PC-3 (cell line): ENCODE measurements around the gene ETV7. TPM values are rescaled to one million over a fixed set of nuclear protein-coding genes. Genes with fewer than 3 reads are reported as not detected.

Experiments
- ATAC-seq: fragments of 200-7000 bp; cut with Tn5 transposase; 2 replicates; pipeline ENCODE4 v1.9.1; 2020; ENCODE audit warnings: mild to moderate bottlenecking, moderate library complexity
- BruUV-seq: library from RNA; stranded (reverse); fragments of 400-500 nt; replicated peaks from 2 replicates; lab custom pipeline; 2021; lab: Mats Ljungman, UMichigan
- CTCF ChIA-PET: fragments of 300-600 bp; sonication (Branson Sonifier 250); formaldehyde crosslinking; loops from one replicate; lab custom pipeline; 2022; ENCODE audit warnings: antibody characterized with exemption; lab: Charles Lee
- POLR2A ChIA-PET: fragments of 300-600 bp; sonication (Branson Sonifier 250); formaldehyde crosslinking; loops from one replicate; lab custom pipeline; 2022; ENCODE audit warnings: antibody characterized with exemption; ENCODE audit not compliant: unreplicated experiment; lab: Charles Lee
- DNase-seq: peaks from one replicate; pipeline ENCODE4 v3.0.0-alpha.2; 2015
- H2AFZ ChIP-seq: fragments of 300-600 bp; sonication (generic); 2 replicates; pipeline ENCODE4 v1.6.0; 2016; ENCODE audit warnings: antibody characterized with exemption, low read length
- H3F3A ChIP-seq: fragments of 300-600 bp; sonication (generic); one replicate; pipeline ENCODE4 v1.6.0; 2017; ENCODE audit warnings: antibody characterized with exemption, low read length, control low read depth, mild to moderate bottlenecking; ENCODE audit not compliant: unreplicated experiment
- H3K27ac ChIP-seq: fragments of 300-600 bp; sonication (generic); 2 replicates; pipeline ENCODE4 v1.5.1; 2016; ENCODE audit warnings: mild to moderate bottlenecking, low read length
- H3K27me3 ChIP-seq: fragments of 300-600 bp; sonication (generic); 2 replicates; pipeline ENCODE4 v1.6.1; 2016; ENCODE audit warnings: low read length, mixed read lengths
- H3K36me3 ChIP-seq: fragments of 300-600 bp; sonication (generic); 2 replicates; pipeline ENCODE4 v1.6.1; 2016; ENCODE audit warnings: low read depth, mixed run types, low read length, mixed read lengths
- H3K4me1 ChIP-seq: fragments of 300-600 bp; sonication (generic); 2 replicates; pipeline ENCODE4 v1.5.1; 2016; ENCODE audit warnings: low read length; ENCODE audit not compliant: insufficient read depth
- H3K4me2 ChIP-seq: fragments of 300-600 bp; sonication (generic); 2 replicates; pipeline ENCODE4 v1.6.0; 2016; ENCODE audit warnings: low read length
- H3K4me3 ChIP-seq: fragments of 300-600 bp; sonication (generic); 2 replicates; pipeline ENCODE4 v1.5.1; 2016; ENCODE audit warnings: mild to moderate bottlenecking, low read length, mixed read lengths
- H3K79me2 ChIP-seq: fragments of 300-600 bp; sonication (generic); 2 replicates; pipeline ENCODE4 v1.6.1; 2017; ENCODE audit warnings: low read length, mixed read lengths
- H3K9ac ChIP-seq: fragments of 300-600 bp; sonication (generic); 2 replicates; pipeline ENCODE4 v1.6.0; 2016; ENCODE audit warnings: mild to moderate bottlenecking, low read length
- H3K9me2 ChIP-seq: fragments of 300-600 bp; sonication (generic); replicated peaks from 2 replicates; pipeline ENCODE4 v1.6.1; 2016; ENCODE audit warnings: mixed run types, low read length, mixed read lengths
- H3K9me3 ChIP-seq: fragments of 300-600 bp; sonication (generic); 2 replicates; pipeline ENCODE4 v1.6.1; 2016; ENCODE audit warnings: low read length, mixed read lengths
- H4K20me1 ChIP-seq: fragments of 300-600 bp; sonication (generic); 2 replicates; pipeline ENCODE4 v1.6.1; 2016; ENCODE audit warnings: low read length, mixed read lengths
- CTCF ChIP-seq: fragments of 300-600 bp; sonication (generic); conservative IDR thresholded peaks from 2 replicates; pipeline ENCODE4 v1.5.1; 2017; ENCODE audit warnings: antibody characterized with exemption, low read depth, mild to moderate bottlenecking, low read length
- EZH2 ChIP-seq: fragments of 300-600 bp; sonication (generic); IDR thresholded peaks from one replicate; pipeline ENCODE4 v1.6.1; 2017; ENCODE audit warnings: antibody characterized with exemption, mild to moderate bottlenecking, low read length; ENCODE audit not compliant: unreplicated experiment
- EZH2phosphoT487 ChIP-seq: fragments of 300-600 bp; sonication (generic); IDR thresholded peaks from 2 replicates; pipeline ENCODE4 v1.6.1; 2018; ENCODE audit warnings: mild to moderate bottlenecking, antibody characterized with exemption, low read length, borderline replicate concordance
- intact Hi-C: fragments of 100-400 bp; cut with micrococcal nuclease; formaldehyde crosslinking; loops from 2 replicates; pipeline ENCODE4 v1.9.0; 2023
- total RNA-seq: library from RNA; depleted of rRNA; stranded (reverse); fragments of >200 nt; gene quantifications from 2 replicates; pipeline ENCODE4 v1.2.3, GENCODE V29; 2014

The ETV7 gene
- total RNA-seq, 1 experiment from 2014 or later, result not detected

GRCh38 chr6:36331381-36331780 is 56.1 kb downstream of the ETV7 start:
- Histone ChIP-seq H3K27me3 (no peaks in the 10 kb centered on the region), H3K79me2 (no peaks in the 10 kb centered on the region), H3K4me2 (no peak overlapping the region), H3K4me1 (peaks cover 11% of the 10 kb centered on the region; the same call in 1 of the 2 replicates), H3K9me3 (no peaks in the 10 kb centered on the region), H3K9me2 (no peaks in the 10 kb centered on the region), H3K27ac (no peak overlapping the region), H3K36me3 (no peaks in the 10 kb centered on the region), H3K9ac (no peak overlapping the region), H3K4me3 (no peak overlapping the region), H2AFZ (no peak overlapping the region), H4K20me1 (no peaks in the 10 kb centered on the region), H3F3A (no peaks in the 10 kb centered on the region)
- no TSS peak for BruUV-seq
- intact Hi-C loops, result no loop called here
- ATAC-seq (no peak), DNase-seq (no peak)
- ChIA-PET CTCF (no interaction called here), POLR2A (no interaction called here)
- TF ChIP-seq EZH2 (no peak), CTCF (no peak), EZH2phosphoT487 (no peak)

GRCh38 chr6:36330366-36330765 is 57.1 kb downstream of the ETV7 start:
- BruUV-seq, result no TSS peak
- Histone ChIP-seq H3K36me3 (no peaks in the 10 kb centered on the region), H3K79me2 (no peaks in the 10 kb centered on the region), H3K27ac (no peak overlapping the region), H3F3A (no peaks in the 10 kb centered on the region), H3K9me2 (no peaks in the 10 kb centered on the region), H3K4me1 (peaks cover 8% of the 10 kb centered on the region; the same call in 1 of the 2 replicates), H3K4me2 (no peak overlapping the region), H2AFZ (no peak overlapping the region), H3K9ac (no peak overlapping the region), H4K20me1 (no peaks in the 10 kb centered on the region), H3K4me3 (no peak overlapping the region), H3K27me3 (no peaks in the 10 kb centered on the region), H3K9me3 (no peaks in the 10 kb centered on the region)
- DNase-seq (no peak), ATAC-seq (no peak)
- TF ChIP-seq CTCF, result no peak
- TF ChIP-seq EZH2, result no peak
- TF ChIP-seq EZH2phosphoT487, result no peak
- intact Hi-C loops, result no loop called here
- CTCF ChIA-PET, result no interaction called here
- POLR2A ChIA-PET, result no interaction called here

GRCh38 chr6:36329798-36330291 is 57.6 kb downstream of the ETV7 start:
- no peaks in the 10 kb centered on the region for H3K36me3 ChIP-seq
- H3K4me3 ChIP-seq, result no peak overlapping the region
- no peak overlapping the region for H3K27ac ChIP-seq
- H3F3A ChIP-seq, result no peaks in the 10 kb centered on the region
- H3K4me1 ChIP-seq, result peaks cover 2% of the 10 kb centered on the region; the same call in 1 of the 2 replicates
- ChIA-PET CTCF (no interaction called here), POLR2A (no interaction called here)
- no peak overlapping the region for H3K9ac ChIP-seq
- no peak for TF ChIP-seq CTCF
- H3K79me2 ChIP-seq, result no peaks in the 10 kb centered on the region
- BruUV-seq, result no TSS peak
- H3K9me2 ChIP-seq, result no peaks in the 10 kb centered on the region
- H3K9me3 ChIP-seq, result no peaks in the 10 kb centered on the region
- ATAC-seq, result no peak
- H3K27me3 ChIP-seq, result no peaks in the 10 kb centered on the region
- no peaks in the 10 kb centered on the region for H4K20me1 ChIP-seq
- no peak for DNase-seq
- H2AFZ ChIP-seq, result no peak overlapping the region
- intact Hi-C loops, result no loop called here
- H3K4me2 ChIP-seq, result no peak overlapping the region
